ENCODE data around the gene TSPAN9. TPM values are rescaled to one million over a fixed set of nuclear protein-coding genes. Genes with fewer than 3 reads are reported as not detected.

Gene TSPAN9
- total and polyA plus RNA-seq, 2 of the 4 experiments (the other 2 are of a cell fraction): 17.7 to 39.1 TPM

DNA sequence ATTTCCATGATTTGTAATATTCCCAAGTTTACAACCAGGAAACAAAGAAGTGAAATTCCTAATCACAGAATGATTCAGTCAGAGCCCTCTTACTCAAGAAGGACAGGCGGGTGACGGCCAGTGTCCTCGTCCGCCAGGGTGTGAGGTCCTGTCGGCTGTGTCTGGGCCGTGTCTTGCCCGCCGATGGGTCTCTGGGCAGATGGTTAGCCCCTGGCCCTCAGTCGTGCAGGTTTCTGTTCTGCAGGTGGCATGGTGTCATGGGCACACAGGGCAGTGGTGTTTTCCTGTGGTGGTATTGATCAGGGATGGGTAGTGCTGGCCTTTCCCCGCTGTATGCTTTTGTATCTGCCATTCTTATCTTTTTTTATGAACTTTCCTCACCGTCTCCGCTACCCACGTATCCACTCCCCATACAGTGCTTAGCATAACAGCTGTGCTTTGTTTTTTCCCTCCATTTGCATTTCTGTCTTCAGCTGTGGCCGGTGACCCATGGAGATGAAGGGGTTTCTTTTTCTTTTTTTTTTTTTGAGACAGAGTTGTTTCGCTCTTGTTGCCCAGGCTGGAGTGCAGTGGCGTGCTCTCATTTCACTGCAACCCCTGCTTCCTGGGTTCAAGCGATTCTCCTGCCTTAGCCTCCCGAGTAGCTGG lies 100.7 kb downstream of the TSPAN9 start:
- Histone ChIP-seq H3K9me1 (ENCODE audit: insufficient read depth, low read length) (peaks cover 3% of the 10 kb centered on the region; the same call in 1 of the 2 replicates), H3K27ac (ENCODE audit: insufficient read depth, low read length) (no peak overlapping the region), H2AK9ac (replicated peaks; ENCODE audit: low read depth, low read length, poor library complexity) (no peak overlapping the region), H2BK5ac (ENCODE audit: low read depth, low read length, poor library complexity, severe bottlenecking) (no peak overlapping the region), H3K56ac (ENCODE audit: extremely low read depth, insufficient read depth, low read length) (no peak overlapping the region), H3K79me1 (ENCODE audit: low read depth in 1 of 2, low read length in 2 of 2) (peaks cover 4 to 7% of the 10 kb centered on the region in 2 experiments), H2BK20ac (ENCODE audit: low read depth, low read length) (no peak overlapping the region), H2AFZ (replicated peaks; ENCODE audit: low read length, poor library complexity) (no peak overlapping the region), H3K36me3 (ENCODE audit: control insufficient read depth, insufficient read depth, low read length) (no peaks in the 10 kb centered on the region), H3K18ac (ENCODE audit: low read depth, low read length) (no peak overlapping the region), H4K91ac (ENCODE audit: insufficient read depth, low read depth, low read length) (no peak overlapping the region), H3K23ac (ENCODE audit: low read depth, low read length) (no peak overlapping the region), H3K4me1 (ENCODE audit: control insufficient read depth, insufficient read depth, low read length) (peaks cover 2% of the 10 kb centered on the region; the same call in 1 of the 2 replicates), H2AK5ac (ENCODE audit: low read depth, low read length) (no peak overlapping the region), H3K9ac (ENCODE audit: low read depth, low read length) (no peak overlapping the region), H2BK120ac (ENCODE audit: low read depth, low read length) (no peak overlapping the region), H3K14ac (replicated peaks; ENCODE audit: low read depth, low read length) (no peak overlapping the region), H4K8ac (ENCODE audit: low read depth in 2 of 2, low read length in 2 of 2) (no peak overlapping the region), H2BK15ac (ENCODE audit: low read depth, low read length) (no peak overlapping the region), H4K20me1 (ENCODE audit: insufficient read depth, low read length) (no peaks in the 10 kb centered on the region), H3K4me2 (ENCODE audit: low read depth, low read length) (no peak overlapping the region), H3K4me3 (ENCODE audit: insufficient read depth, low read depth, low read length) (no peak overlapping the region), H3K9me3 (ENCODE audit: control insufficient read depth, insufficient read depth, low read length) (no peaks in the 10 kb centered on the region), H4K5ac (ENCODE audit: low read depth, low read length) (no peak overlapping the region), H3K27me3 (ENCODE audit: control insufficient read depth, insufficient read depth, low read length) (no peaks in the 10 kb centered on the region), H3K4ac (ENCODE audit: low read depth, low read length) (no peak overlapping the region)
- dilution Hi-C loops (cut with HindIII; ENCODE audit: low sequenced_read_pairs, unreplicated experiment): no loop called here
- BruUV-seq (replicated peaks): no TSS peak
- intact Hi-C loops (cut with micrococcal nuclease): no loop called here
- no CpG with 5 or more reads among the region's 18 CpGs for WGBS, 2 experiments (ENCODE audit: extremely low coverage in 2 of 2, insufficient read length in 1 of 2)
- DNase-seq (no peak), ATAC-seq (ENCODE audit: low read depth) (no peak)
- CTCF ChIA-PET: interaction anchor here (0.9 kb wide), 1 partner anchor 15 kb away, joined by 4 read pairs; no protein-coding TSS in a partner anchor
- POLR2A ChIA-PET (ENCODE audit: unreplicated experiment): no interaction called here
- in situ Hi-C loops (cut with MboI; ENCODE audit: low sequenced_read_pairs): no loop called here
- no peak for TF ChIP-seq MXI1 (IDR thresholded peaks at IDR 0.05; ENCODE audit: borderline replicate concordance, low read depth, low read length)
- no peak for TF ChIP-seq NFE2L2 (IDR thresholded peaks at IDR 0.05; ENCODE audit: low read depth, low read length)
- no peak for TF ChIP-seq SMC3 (IDR thresholded peaks at IDR 0.05; ENCODE audit: low read depth, low read length)
- no peak for TF ChIP-seq RCOR1 (IDR thresholded peaks at IDR 0.05; ENCODE audit: insufficient replicate concordance, low read length)
- no peak for TF ChIP-seq FOS (IDR thresholded peaks at IDR 0.05; ENCODE audit: low read depth, low read length)
- no peak for TF ChIP-seq RAD21 (IDR thresholded peaks at IDR 0.05; ENCODE audit: low read length)
- no peak for TF ChIP-seq MAZ (IDR thresholded peaks at IDR 0.05; ENCODE audit: borderline replicate concordance, low read depth, low read length)
- TF ChIP-seq, protein P1, sequence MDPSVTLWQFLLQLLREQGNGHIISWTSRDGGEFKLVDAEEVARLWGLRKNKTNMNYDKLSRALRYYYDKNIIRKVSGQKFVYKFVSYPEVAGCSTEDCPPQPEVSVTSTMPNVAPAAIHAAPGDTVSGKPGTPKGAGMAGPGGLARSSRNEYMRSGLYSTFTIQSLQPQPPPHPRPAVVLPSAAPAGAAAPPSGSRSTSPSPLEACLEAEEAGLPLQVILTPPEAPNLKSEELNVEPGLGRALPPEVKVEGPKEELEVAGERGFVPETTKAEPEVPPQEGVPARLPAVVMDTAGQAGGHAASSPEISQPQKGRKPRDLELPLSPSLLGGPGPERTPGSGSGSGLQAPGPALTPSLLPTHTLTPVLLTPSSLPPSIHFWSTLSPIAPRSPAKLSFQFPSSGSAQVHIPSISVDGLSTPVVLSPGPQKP (IDR thresholded peaks at IDR 0.05; ENCODE audit: borderline replicate concordance, low read depth, low read length): no peak
- TF ChIP-seq CHD1 (IDR thresholded peaks at IDR 0.05; ENCODE audit: low read depth, low read length): no peak
- no peak for TF ChIP-seq BHLHE40 (IDR thresholded peaks at IDR 0.05; ENCODE audit: low read depth, low read length)
